ENCODE data around the gene ZNF274. TPM values are rescaled to one million over a fixed set of nuclear protein-coding genes. Genes with fewer than 3 reads are reported as not detected.

The ZNF274 gene
- total and polyA plus RNA-seq, 2 experiments from 2014 or later: 19.9 to 31.2 TPM

GRCh38 chr19:58182577-58182988, 278 bp upstream of the ZNF274 start:
- Mint-ChIP-seq H3K9me3 (peaks cover 82% of the 10 kb centered on the region), H3K4me3 (peak overlapping the region; percentile 95), H3K36me3 (ENCODE audit: low read depth) (peaks cover 77% of the 10 kb centered on the region), H3K27me3 (ENCODE audit: insufficient read depth, low read depth, poor library complexity) (peaks cover 1% of the 10 kb centered on the region), H3K4me1 (peaks cover 7% of the 10 kb centered on the region), H3K27ac (peak overlapping the region; percentile 99)
- Histone ChIP-seq H3K4me1 (ENCODE audit: insufficient read depth) (0 out of 2 replicates have a peak, but pooled peaks cover 4% of the 10 kb centered on the region), H3K27ac (ENCODE audit: low read depth) (peak overlapping the region; percentile 76; the same call in 1 of the 2 replicates), H3K79me2 (replicated peaks; ENCODE audit: insufficient read depth) (peaks cover 37% of the 10 kb centered on the region), H2AFZ (peak overlapping the region; percentile 93), H3K36me3 (ENCODE audit: insufficient read depth) (peaks cover 7% of the 10 kb centered on the region; the same call in 1 of the 2 replicates), H3F3A (replicated peaks; ENCODE audit: low read depth) (no peaks in the 10 kb centered on the region), H3K9me2 (ENCODE audit: insufficient read depth) (peaks cover 14% of the 10 kb centered on the region), H3K27me3 (ENCODE audit: insufficient read depth) (no peaks in the 10 kb centered on the region), H4K20me1 (replicated peaks; ENCODE audit: insufficient read depth) (no peaks in the 10 kb centered on the region; the same call in 1 of the 2 replicates), H3K4me3 (peak overlapping the region; percentile 96), H3K4me2 (peak overlapping the region; percentile 97; the same call in 1 of the 2 replicates)
- TF ChIP-seq CREB1 (CRISPR knock-in tag; IDR thresholded peaks at IDR 0.05; ENCODE audit: low read depth) (no peak), EZH2 (IDR thresholded peaks at IDR 0.05; ENCODE audit: low read depth, unreplicated experiment) (no peak), STAT1 (IDR thresholded peaks at IDR 0.05; ENCODE audit: unreplicated experiment) (no peak), ZNF114 (CRISPR knock-in tag; IDR thresholded peaks at IDR 0.05) (no peak), EZH2phosphoT487 (IDR thresholded peaks at IDR 0.05; ENCODE audit: unreplicated experiment) (no peak), ETS1 (IDR thresholded peaks at IDR 0.05) (no peak), CTCF (conservative IDR thresholded peaks at IDR 0.05; ENCODE audit: low read depth in 2 of 2) (no peak), POLR2AphosphoS5 (IDR thresholded peaks at IDR 0.05; ENCODE audit: low read depth) (no peak), NANOG (IDR thresholded peaks at IDR 0.05; ENCODE audit: borderline replicate concordance) (no peak), ZNF331 (CRISPR knock-in tag; IDR thresholded peaks at IDR 0.05; ENCODE audit: low read depth) (no peak), JUNB (IDR thresholded peaks at IDR 0.05; ENCODE audit: unreplicated experiment) (no peak)
- TF ChIP-seq, protein P1, sequence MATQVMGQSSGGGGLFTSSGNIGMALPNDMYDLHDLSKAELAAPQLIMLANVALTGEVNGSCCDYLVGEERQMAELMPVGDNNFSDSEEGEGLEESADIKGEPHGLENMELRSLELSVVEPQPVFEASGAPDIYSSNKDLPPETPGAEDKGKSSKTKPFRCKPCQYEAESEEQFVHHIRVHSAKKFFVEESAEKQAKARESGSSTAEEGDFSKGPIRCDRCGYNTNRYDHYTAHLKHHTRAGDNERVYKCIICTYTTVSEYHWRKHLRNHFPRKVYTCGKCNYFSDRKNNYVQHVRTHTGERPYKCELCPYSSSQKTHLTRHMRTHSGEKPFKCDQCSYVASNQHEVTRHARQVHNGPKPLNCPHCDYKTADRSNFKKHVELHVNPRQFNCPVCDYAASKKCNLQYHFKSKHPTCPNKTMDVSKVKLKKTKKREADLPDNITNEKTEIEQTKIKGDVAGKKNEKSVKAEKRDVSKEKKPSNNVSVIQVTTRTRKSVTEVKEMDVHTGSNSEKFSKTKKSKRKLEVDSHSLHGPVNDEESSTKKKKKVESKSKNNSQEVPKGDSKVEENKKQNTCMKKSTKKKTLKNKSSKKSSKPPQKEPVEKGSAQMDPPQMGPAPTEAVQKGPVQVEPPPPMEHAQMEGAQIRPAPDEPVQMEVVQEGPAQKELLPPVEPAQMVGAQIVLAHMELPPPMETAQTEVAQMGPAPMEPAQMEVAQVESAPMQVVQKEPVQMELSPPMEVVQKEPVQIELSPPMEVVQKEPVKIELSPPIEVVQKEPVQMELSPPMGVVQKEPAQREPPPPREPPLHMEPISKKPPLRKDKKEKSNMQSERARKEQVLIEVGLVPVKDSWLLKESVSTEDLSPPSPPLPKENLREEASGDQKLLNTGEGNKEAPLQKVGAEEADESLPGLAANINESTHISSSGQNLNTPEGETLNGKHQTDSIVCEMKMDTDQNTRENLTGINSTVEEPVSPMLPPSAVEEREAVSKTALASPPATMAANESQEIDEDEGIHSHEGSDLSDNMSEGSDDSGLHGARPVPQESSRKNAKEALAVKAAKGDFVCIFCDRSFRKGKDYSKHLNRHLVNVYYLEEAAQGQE (IDR thresholded peaks at IDR 0.05; ENCODE audit: unreplicated experiment): no peak
- TF ChIP-seq, protein P2, sequence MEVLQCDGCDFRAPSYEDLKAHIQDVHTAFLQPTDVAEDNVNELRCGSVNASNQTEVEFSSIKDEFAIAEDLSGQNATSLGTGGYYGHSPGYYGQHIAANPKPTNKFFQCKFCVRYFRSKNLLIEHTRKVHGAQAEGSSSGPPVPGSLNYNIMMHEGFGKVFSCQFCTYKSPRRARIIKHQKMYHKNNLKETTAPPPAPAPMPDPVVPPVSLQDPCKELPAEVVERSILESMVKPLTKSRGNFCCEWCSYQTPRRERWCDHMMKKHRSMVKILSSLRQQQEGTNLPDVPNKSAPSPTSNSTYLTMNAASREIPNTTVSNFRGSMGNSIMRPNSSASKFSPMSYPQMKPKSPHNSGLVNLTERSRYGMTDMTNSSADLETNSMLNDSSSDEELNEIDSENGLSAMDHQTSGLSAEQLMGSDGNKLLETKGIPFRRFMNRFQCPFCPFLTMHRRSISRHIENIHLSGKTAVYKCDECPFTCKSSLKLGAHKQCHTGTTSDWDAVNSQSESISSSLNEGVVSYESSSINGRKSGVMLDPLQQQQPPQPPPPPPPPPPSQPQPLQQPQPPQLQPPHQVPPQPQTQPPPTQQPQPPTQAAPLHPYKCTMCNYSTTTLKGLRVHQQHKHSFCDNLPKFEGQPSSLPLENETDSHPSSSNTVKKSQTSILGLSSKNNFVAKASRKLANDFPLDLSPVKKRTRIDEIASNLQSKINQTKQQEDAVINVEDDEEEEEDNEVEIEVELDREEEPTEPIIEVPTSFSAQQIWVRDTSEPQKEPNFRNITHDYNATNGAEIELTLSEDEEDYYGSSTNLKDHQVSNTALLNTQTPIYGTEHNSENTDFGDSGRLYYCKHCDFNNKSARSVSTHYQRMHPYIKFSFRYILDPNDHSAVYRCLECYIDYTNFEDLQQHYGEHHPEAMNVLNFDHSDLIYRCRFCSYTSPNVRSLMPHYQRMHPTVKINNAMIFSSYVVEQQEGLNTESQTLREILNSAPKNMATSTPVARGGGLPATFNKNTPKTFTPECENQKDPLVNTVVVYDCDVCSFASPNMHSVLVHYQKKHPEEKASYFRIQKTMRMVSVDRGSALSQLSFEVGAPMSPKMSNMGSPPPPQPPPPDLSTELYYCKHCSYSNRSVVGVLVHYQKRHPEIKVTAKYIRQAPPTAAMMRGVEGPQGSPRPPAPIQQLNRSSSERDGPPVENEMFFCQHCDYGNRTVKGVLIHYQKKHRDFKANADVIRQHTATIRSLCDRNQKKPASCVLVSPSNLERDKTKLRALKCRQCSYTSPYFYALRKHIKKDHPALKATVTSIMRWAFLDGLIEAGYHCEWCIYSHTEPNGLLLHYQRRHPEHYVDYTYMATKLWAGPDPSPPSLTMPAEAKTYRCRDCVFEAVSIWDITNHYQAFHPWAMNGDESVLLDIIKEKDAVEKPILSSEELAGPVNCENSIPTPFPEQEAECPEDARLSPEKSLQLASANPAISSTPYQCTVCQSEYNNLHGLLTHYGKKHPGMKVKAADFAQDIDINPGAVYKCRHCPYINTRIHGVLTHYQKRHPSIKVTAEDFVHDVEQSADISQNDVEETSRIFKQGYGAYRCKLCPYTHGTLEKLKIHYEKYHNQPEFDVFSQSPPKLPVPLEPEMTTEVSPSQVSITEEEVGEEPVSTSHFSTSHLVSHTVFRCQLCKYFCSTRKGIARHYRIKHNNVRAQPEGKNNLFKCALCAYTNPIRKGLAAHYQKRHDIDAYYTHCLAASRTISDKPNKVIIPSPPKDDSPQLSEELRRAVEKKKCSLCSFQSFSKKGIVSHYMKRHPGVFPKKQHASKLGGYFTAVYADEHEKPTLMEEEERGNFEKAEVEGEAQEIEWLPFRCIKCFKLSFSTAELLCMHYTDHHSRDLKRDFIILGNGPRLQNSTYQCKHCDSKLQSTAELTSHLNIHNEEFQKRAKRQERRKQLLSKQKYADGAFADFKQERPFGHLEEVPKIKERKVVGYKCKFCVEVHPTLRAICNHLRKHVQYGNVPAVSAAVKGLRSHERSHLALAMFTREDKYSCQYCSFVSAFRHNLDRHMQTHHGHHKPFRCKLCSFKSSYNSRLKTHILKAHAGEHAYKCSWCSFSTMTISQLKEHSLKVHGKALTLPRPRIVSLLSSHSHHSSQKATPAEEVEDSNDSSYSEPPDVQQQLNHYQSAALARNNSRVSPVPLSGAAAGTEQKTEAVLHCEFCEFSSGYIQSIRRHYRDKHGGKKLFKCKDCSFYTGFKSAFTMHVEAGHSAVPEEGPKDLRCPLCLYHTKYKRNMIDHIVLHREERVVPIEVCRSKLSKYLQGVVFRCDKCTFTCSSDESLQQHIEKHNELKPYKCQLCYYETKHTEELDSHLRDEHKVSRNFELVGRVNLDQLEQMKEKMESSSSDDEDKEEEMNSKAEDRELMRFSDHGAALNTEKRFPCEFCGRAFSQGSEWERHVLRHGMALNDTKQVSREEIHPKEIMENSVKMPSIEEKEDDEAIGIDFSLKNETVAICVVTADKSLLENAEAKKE (CRISPR knock-in tag; IDR thresholded peaks at IDR 0.05): no peak
- DNase-seq (ENCODE audit: low spot score) (no peak), ATAC-seq (no peak)
